ENCODE measurements around the gene CDK6. TPM values are rescaled to one million over a fixed set of nuclear protein-coding genes. Genes with fewer than 3 reads are reported as not detected.
A peak's percentile ranks its signal among the peaks of the same experiment; 100 is the strongest.

CDK6 gene
- total and polyA plus RNA-seq, 10 donors, result 0.91 to 37.8 (median 25.5) TPM

- no peak for TF ChIP-seq POLR2A (IDR thresholded peaks at IDR 0.05)
- Histone ChIP-seq H3K9me3 (no peaks in the 10 kb centered on the region), H3K4me3 (no peak overlapping the region), H3K4me1 (peaks cover 0 to 28% (median 14%) of the 10 kb centered on the region in 6 donors), H3K27ac (no peak overlapping the region), H3K27me3 (replicated peaks in 1 of 7) (no peaks in the 10 kb centered on the region), H3K36me3 (no peaks in the 10 kb centered on the region)
- WGBS, 5 donors, result 74 to 85% (median 77%) methylated on average over 2 of the region's 2 CpGs
- intact Hi-C loops (cut with DNase I; ENCODE audit: low total_unique reads), result no loop called here
- no peak for DNase-seq
Observed at GRCh38 chr7:92647652-92648051, 188.7 kb downstream of the CDK6 start.

GRCh38 chr7:92647011-92647625 is 189.3 kb downstream of the CDK6 start:
- TF ChIP-seq POLR2A (IDR thresholded peaks at IDR 0.05), result no peak
- TF ChIP-seq CTCF (IDR thresholded peaks at IDR 0.05 in 8 of 11, conservative IDR thresholded peaks at IDR 0.05 in 3 of 11), result no peak
- TF ChIP-seq POLR2AphosphoS5 (IDR thresholded peaks at IDR 0.05), result no peak
- Histone ChIP-seq H3K27ac (no peak overlapping the region), H3K9me3 (no peaks in the 10 kb centered on the region), H3K27me3 (replicated peaks in 1 of 7) (no peaks in the 10 kb centered on the region), H3K4me1 (peaks cover 0 to 33% (median 19%) of the 10 kb centered on the region in 6 donors), H3K4me3 (no peak overlapping the region), H3K36me3 (no peaks in the 10 kb centered on the region)
- DNase-seq, result no peak
- WGBS, 5 donors, result 70 to 87% (median 77%) methylated on average over 5 of the region's 5 CpGs
- intact Hi-C loops (cut with DNase I; ENCODE audit: low total_unique reads), result no loop called here

GRCh38 chr7:92645114-92646061 is 191.0 kb downstream of the CDK6 start:
- H3K27me3 ChIP-seq (replicated peaks in 1 of 7), result no peaks in the 10 kb centered on the region
- no peak overlapping the region for H3K4me3 ChIP-seq
- peak overlapping the region in 2 of 8 donors; percentile 33 to 37 for H3K27ac ChIP-seq
- peaks cover 0 to 39% (median 25%) of the 10 kb centered on the region in 6 donors for H3K4me1 ChIP-seq
- no peak for DNase-seq
- H3K36me3 ChIP-seq, result no peaks in the 10 kb centered on the region
- TF ChIP-seq POLR2AphosphoS5 (IDR thresholded peaks at IDR 0.05) (no peak), CTCF (IDR thresholded peaks at IDR 0.05 in 8 of 11, conservative IDR thresholded peaks at IDR 0.05 in 3 of 11) (no peak), POLR2A (IDR thresholded peaks at IDR 0.05) (no peak)
- H3K9me3 ChIP-seq, result no peaks in the 10 kb centered on the region
- WGBS, 5 donors, result 35 to 50% (median 42%) methylated on average over 11 of the region's 11 CpGs
- intact Hi-C loops (cut with DNase I; ENCODE audit: low total_unique reads), result no loop called here

GRCh38 chr7:92644406-92645113 is 191.8 kb downstream of the CDK6 start:
- H3K36me3 ChIP-seq, result no peaks in the 10 kb centered on the region
- TF ChIP-seq CTCF (IDR thresholded peaks at IDR 0.05 in 8 of 11, conservative IDR thresholded peaks at IDR 0.05 in 3 of 11), result no peak
- no peak for TF ChIP-seq POLR2A (IDR thresholded peaks at IDR 0.05)
- TF ChIP-seq POLR2AphosphoS5 (IDR thresholded peaks at IDR 0.05), result no peak
- DNase-seq, result no peak
- intact Hi-C loops (cut with DNase I; ENCODE audit: low total_unique reads), result no loop called here
- no peaks in the 10 kb centered on the region for H3K9me3 ChIP-seq
- peak overlapping the region in 2 of 8 donors; percentile 33 to 37 for H3K27ac ChIP-seq
- 84 to 93% (median 88%) methylated on average over 6 of the region's 6 CpGs for WGBS, 5 donors
- H3K27me3 ChIP-seq (replicated peaks in 1 of 7), result no peaks in the 10 kb centered on the region
- H3K4me3 ChIP-seq, result no peak overlapping the region
- H3K4me1 ChIP-seq, result peaks cover 0 to 45% (median 25%) of the 10 kb centered on the region in 6 donors

All from spleen (tissue), 11 donors.